ENCODE results near the gene EYA3.

EYA3 gene

GRCh38 chr1:28088168-28088961, at the start of gene EYA3:
TSS of gene EYA3 (minus strand) at chr1:28088610. CDS start at chr1:28058026, 30,584 bp downstream.
- peak; percentile 99 to 100 for DNase-seq (ENCODE audit: low read depth in 2 of 2)

GRCh38 chr1:28136922-28137613, 48.7 kb upstream of the EYA3 start:
- DNase-seq (ENCODE audit: low read depth in 2 of 2), result no peak

- no peak for DNase-seq (ENCODE audit: low read depth in 2 of 2)
Observed at GRCh38 chr1:28136169-28136921, 47.9 kb upstream of the EYA3 start.

GRCh38 chr1:28135371-28136168, 47.2 kb upstream of the EYA3 start:
- no peak for DNase-seq (ENCODE audit: low read depth in 2 of 2)

- no peak for DNase-seq (ENCODE audit: low read depth in 2 of 2)
Observed at GRCh38 chr1:28134651-28135207, 46.3 kb upstream of the EYA3 start.

- no peak for DNase-seq (ENCODE audit: low read depth in 2 of 2)
Observed at GRCh38 chr1:28132171-28133167, 44.1 kb upstream of the EYA3 start.

GRCh38 chr1:28130901-28131300, 42.5 kb upstream of the EYA3 start:
- no peak for DNase-seq (ENCODE audit: low read depth in 2 of 2)

GRCh38 chr1:28129150-28129549, 40.7 kb upstream of the EYA3 start:
- DNase-seq (ENCODE audit: low read depth in 2 of 2), result no peak

GRCh38 chr1:28127617-28128257, 39.3 kb upstream of the EYA3 start:
- no peak for DNase-seq (ENCODE audit: low read depth in 2 of 2)

- no peak for DNase-seq (ENCODE audit: low read depth in 2 of 2)
Observed at GRCh38 chr1:28126783-28127490, 38.5 kb upstream of the EYA3 start.

- no peak for DNase-seq (ENCODE audit: low read depth in 2 of 2)
Observed at GRCh38 chr1:28126212-28126611, 37.8 kb upstream of the EYA3 start.

GRCh38 chr1:28123461-28123961, 35.1 kb upstream of the EYA3 start:
- no peak for DNase-seq (ENCODE audit: low read depth in 2 of 2)

GRCh38 chr1:28122183-28122582, 33.8 kb upstream of the EYA3 start:
- DNase-seq (ENCODE audit: low read depth in 2 of 2), result no peak

- no peak for DNase-seq (ENCODE audit: low read depth in 2 of 2)
Observed at GRCh38 chr1:28119556-28119955, 31.1 kb upstream of the EYA3 start.

GRCh38 chr1:28118640-28119307, 30.4 kb upstream of the EYA3 start:
- no peak for DNase-seq (ENCODE audit: low read depth in 2 of 2)

GRCh38 chr1:28115267-28115666, 26.9 kb upstream of the EYA3 start:
- DNase-seq (ENCODE audit: low read depth in 2 of 2), result peak in 1 of 2 donors; percentile 2

- DNase-seq (ENCODE audit: low read depth in 2 of 2), result no peak
Observed at GRCh38 chr1:28114844-28115243, 26.4 kb upstream of the EYA3 start.

GRCh38 chr1:28113242-28113572, 24.8 kb upstream of the EYA3 start:
- no peak for DNase-seq (ENCODE audit: low read depth in 2 of 2)
